Spleen (tissue), 11 donors: ENCODE measurements around the gene SLC46A1. TPM values are rescaled to one million over a fixed set of nuclear protein-coding genes. Genes with fewer than 3 reads are reported as not detected.
"Not testable (repeated sequence)": the region's sequence is repeated elsewhere in the genome, so short reads cannot be mapped to it uniquely, and the experiment has no call there.

Experiments used
- DNase-seq: peaks from one replicate; pipeline ENCODE4 v3.0.0-alpha.2; 2020
- H3K27ac ChIP-seq, 8 donors: fragments of 200-600 bp; sonication (generic) in 7 of 8; 1 replicate in 4 of 8; 2 replicates in 4 of 8; pipeline versions ENCODE4 v1.5.0 to v1.8.0; 2016 to 2021; ENCODE audit warnings: inconsistent platforms in 4 of 8, mild to moderate bottlenecking in 4 of 8, moderate library complexity in 1 of 8
- H3K27me3 ChIP-seq, 7 donors: fragments of 200-600 bp; sonication (generic) in 6 of 7; replicated peaks in 1 of 7; 1 replicate in 4 of 7; 2 replicates in 3 of 7; pipeline versions ENCODE4 v1.5.0 to v1.8.0; 2016 to 2021; ENCODE audit warnings: inconsistent platforms in 3 of 7, mild to moderate bottlenecking in 1 of 7
- H3K36me3 ChIP-seq, 6 donors: fragments of 200-600 bp; sonication (generic) in 5 of 6; 1 replicate in 4 of 6; 2 replicates in 2 of 6; pipeline versions ENCODE4 v1.5.0 to v1.8.0; 2016 to 2021; ENCODE audit warnings: inconsistent platforms in 2 of 6
- H3K4me1 ChIP-seq, 6 donors: fragments of 200-600 bp; sonication (generic) in 5 of 6; 1 replicate in 3 of 6; 2 replicates in 3 of 6; pipeline versions ENCODE4 v1.5.0 to v1.8.0; 2016 to 2021; ENCODE audit warnings: inconsistent platforms in 3 of 6
- H3K4me3 ChIP-seq, 8 donors: fragments of 200-600 bp; sonication (generic) in 7 of 8; 1 replicate in 4 of 8; 2 replicates in 4 of 8; pipeline versions ENCODE4 v1.5.0 to v1.8.0; 2016 to 2021; ENCODE audit warnings: inconsistent platforms in 4 of 8, mild to moderate bottlenecking in 4 of 8, moderate library complexity in 2 of 8
- H3K9me3 ChIP-seq, 8 donors: fragments of 200-600 bp; sonication (generic) in 7 of 8; 1 replicate in 4 of 8; 2 replicates in 4 of 8; pipeline versions ENCODE4 v1.5.0 to v1.8.0; 2016 to 2021; ENCODE audit warnings: inconsistent platforms in 4 of 8
- POLR2A ChIP-seq, 3 donors: fragments of 450-650 bp; IDR thresholded peaks; one replicate each; pipeline ENCODE4 v1.5.1; 2017; ENCODE audit warnings: antibody characterized with exemption in 3 of 3, mild to moderate bottlenecking in 1 of 3
- POLR2AphosphoS5 ChIP-seq, 3 donors: sonication (generic); formaldehyde crosslinking; IDR thresholded peaks; one replicate each; pipeline ENCODE4 v1.5.1; 2017; ENCODE audit warnings: antibody characterized with exemption in 3 of 3
- WGBS, 5 donors: extraction: QIAGEN DNeasy Blood & Tissue Kit in 3 of 5; methylation state at CpG; one replicate each; pipeline versions ENCODE4 v1.1.5 to v1.1.7; 2013 to 2018; 5-methylcytosine and 5-hydroxymethylcytosine counted together
- intact Hi-C: fragments of 100-400 bp; cut with DNase I; formaldehyde crosslinking; loops from one replicate; pipeline ENCODE4 v1.15.0; 2023; ENCODE audit warnings: low total_unique reads
- polyA plus RNA-seq, 3 donors: library from polyadenylated mRNA; stranded (reverse); fragments of 200-250 nt; gene quantifications; one replicate each; pipeline ENCODE4 v1.2.1, GENCODE V29; 2013
- total RNA-seq, 7 donors: library from RNA; depleted of rRNA in 3 of 7; stranded (reverse); fragments of >200 nt in 3 of 7; fragmentation: NEBNext Ultra II Directional in 4 of 7; extraction: Animal tissue kit (Norgen Biotek cat#: 25700) in 4 of 7; gene quantifications; one replicate each; pipeline versions ENCODE4 v1.1.0 to v1.2.1, GENCODE V29; 2016 to 2021
- TF ChIP-seq, protein P1 (sequence below), 11 experiments: fragments of 200-600 bp in 7 of 11; fragments of 450-650 bp in 4 of 11; sonication (generic) in 4 of 11; IDR thresholded peaks in 8 of 11; conservative IDR thresholded peaks in 3 of 11; 1 replicate in 7 of 11; 2 replicates in 4 of 11; pipeline versions ENCODE4 v1.4.0 to v1.8.0; 2016 to 2021; ENCODE audit warnings: antibody characterized with exemption in 11 of 11, inconsistent platforms in 4 of 11, mild to moderate bottlenecking in 1 of 11
- donor health status: healthy with polysubstance abuse.
- donor health status: DM: no; HTN: no; CAD: no; lungs with moderate emphysema.
- donor health status: DM: no; HTN: no; CAD: no.
- donor health status: Bipolar disorder and iron deficiency.
- donor health status: healthy.
- donor health status: DM: no; HTN: no; CAD: no.
- donor health status: DM: yes; HTN: yes; CAD: no.

SLC46A1 gene
- total and polyA plus RNA-seq, 10 donors, result 2.1 to 28.9 (median 20.6) TPM

DNA sequence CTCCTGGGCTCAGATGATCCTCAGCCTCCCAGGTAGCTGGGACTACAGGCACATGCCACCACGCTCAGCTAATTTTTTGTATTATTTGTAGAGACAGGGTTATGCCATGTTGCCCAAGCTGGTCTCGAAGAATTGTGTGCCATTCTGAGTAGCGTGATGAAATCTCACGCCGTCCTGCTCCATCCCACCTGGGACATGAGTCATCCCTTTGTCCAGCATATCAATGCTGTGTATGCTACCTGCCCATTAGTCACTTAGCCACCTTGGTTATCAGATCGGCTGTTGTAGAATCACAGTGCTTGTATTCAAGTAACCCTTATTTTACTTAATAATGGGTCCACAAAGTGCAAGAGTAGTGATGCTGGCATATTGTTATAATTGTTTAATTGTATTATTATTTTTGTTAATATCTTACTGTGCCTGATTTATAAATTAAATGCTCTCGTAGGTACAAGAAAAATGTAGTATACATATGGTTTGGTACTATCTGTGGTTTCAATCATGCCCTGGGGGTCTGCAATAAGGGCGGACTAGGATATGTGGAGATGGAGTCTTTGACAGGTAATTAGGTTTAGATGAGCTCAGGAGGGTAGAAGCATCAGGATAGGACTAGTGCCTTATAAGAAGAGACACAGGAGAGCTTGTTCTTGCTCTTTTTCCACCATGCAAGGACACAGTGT lies 40.8 kb upstream of the SLC46A1 start:
- Histone ChIP-seq H3K27ac (no peak overlapping the region), H3K36me3 (no peaks in the 10 kb centered on the region), H3K27me3 (peaks cover 0 to 3% (median 0%) of the 10 kb centered on the region in 7 donors), H3K4me1 (no peaks in the 10 kb centered on the region), H3K9me3 (peaks cover 0 to 7% (median 5%) of the 10 kb centered on the region in 8 donors), H3K4me3 (no peak overlapping the region)
- no peak for DNase-seq
- intact Hi-C loops, result no loop called here
- TF ChIP-seq, protein P1, sequence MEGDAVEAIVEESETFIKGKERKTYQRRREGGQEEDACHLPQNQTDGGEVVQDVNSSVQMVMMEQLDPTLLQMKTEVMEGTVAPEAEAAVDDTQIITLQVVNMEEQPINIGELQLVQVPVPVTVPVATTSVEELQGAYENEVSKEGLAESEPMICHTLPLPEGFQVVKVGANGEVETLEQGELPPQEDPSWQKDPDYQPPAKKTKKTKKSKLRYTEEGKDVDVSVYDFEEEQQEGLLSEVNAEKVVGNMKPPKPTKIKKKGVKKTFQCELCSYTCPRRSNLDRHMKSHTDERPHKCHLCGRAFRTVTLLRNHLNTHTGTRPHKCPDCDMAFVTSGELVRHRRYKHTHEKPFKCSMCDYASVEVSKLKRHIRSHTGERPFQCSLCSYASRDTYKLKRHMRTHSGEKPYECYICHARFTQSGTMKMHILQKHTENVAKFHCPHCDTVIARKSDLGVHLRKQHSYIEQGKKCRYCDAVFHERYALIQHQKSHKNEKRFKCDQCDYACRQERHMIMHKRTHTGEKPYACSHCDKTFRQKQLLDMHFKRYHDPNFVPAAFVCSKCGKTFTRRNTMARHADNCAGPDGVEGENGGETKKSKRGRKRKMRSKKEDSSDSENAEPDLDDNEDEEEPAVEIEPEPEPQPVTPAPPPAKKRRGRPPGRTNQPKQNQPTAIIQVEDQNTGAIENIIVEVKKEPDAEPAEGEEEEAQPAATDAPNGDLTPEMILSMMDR (IDR thresholded peaks at IDR 0.05 in 8 of 11, conservative IDR thresholded peaks at IDR 0.05 in 3 of 11), result no peak
- TF ChIP-seq POLR2AphosphoS5 (IDR thresholded peaks at IDR 0.05) (no peak), POLR2A (IDR thresholded peaks at IDR 0.05) (no peak)
- 85 to 93% (median 91%) methylated on average over 8 of the region's 8 CpGs for WGBS, 5 donors

DNA sequence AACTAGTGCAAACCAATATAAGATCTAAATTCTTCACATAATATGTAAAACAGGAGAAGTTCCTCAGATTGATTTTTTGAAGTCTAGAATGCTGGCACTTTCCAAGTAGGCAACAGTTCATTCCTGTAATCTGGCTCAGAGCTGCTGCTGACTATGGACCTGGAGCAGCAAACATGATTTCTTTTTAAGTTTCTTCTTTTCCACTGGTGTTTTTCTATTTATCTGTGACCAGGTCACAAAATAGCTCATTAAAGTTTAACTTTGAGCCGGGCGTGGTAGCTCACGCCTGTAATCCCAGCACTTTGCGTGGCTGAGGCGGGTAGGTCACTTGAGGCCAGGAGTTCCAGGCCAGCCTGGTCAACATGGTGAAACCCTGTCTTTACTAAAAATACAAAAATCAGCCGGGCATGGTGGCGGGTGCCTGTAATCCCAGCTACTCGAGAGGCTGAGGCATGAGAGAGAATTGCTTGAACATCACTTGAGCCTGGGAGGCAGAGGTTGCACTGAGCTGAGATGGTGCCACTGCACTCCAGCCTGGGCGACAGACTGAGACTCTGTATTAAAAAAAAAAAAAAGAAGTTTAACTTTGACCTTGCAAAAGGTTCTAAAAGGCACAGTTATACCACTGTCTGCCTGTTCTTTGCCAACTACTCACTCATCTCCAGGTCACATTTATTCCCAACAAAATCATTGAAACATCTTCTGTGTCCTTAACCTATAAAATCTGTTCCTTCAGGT lies 38.1 kb upstream of the SLC46A1 start:
- 90 to 97% (median 93%) methylated on average over 9 of the region's 9 CpGs for WGBS, 5 donors
- Histone ChIP-seq H3K4me3 (no peak overlapping the region), H3K36me3 (no peaks in the 10 kb centered on the region), H3K27me3 (peaks cover 0 to 10% (median 0%) of the 10 kb centered on the region in 7 donors), H3K4me1 (no peaks in the 10 kb centered on the region), H3K9me3 (peaks cover 0 to 7% (median 5%) of the 10 kb centered on the region in 8 donors), H3K27ac (no peak overlapping the region)
- intact Hi-C loops, result no loop called here
- no peak for DNase-seq
- TF ChIP-seq, protein P1 (IDR thresholded peaks at IDR 0.05 in 8 of 11, conservative IDR thresholded peaks at IDR 0.05 in 3 of 11), result no peak
- TF ChIP-seq POLR2A (IDR thresholded peaks at IDR 0.05) (no peak), POLR2AphosphoS5 (IDR thresholded peaks at IDR 0.05) (no peak)

DNA sequence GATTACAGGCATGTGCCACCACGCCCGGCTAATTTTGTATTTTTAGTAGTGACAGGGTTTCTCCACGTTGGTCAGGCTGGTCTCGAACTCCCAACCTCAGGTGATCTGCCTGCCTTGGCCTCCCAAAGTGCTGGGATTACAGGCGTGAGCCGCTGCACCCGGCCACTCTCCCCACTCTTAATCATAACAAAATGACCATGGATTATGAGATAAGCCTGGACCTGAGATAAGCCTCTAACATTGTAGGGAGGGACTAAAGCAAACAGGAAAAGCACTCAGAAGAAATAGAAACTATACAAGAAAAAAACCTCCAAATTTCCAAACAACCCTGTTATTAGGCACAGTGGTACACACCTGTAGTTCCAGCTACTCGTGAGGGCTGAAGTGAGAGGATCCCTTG lies 28.3 kb upstream of the SLC46A1 start:
- H3K9me3 ChIP-seq, H3K4me3 ChIP-seq, H3K4me1 ChIP-seq, H3K27ac ChIP-seq, DNase-seq, intact Hi-C loops, H3K36me3 ChIP-seq, H3K27me3 ChIP-seq: not testable (repeated sequence)
- WGBS, 5 donors, result 68 to 82% (median 77%) methylated on average over 8 of the region's 8 CpGs

DNA sequence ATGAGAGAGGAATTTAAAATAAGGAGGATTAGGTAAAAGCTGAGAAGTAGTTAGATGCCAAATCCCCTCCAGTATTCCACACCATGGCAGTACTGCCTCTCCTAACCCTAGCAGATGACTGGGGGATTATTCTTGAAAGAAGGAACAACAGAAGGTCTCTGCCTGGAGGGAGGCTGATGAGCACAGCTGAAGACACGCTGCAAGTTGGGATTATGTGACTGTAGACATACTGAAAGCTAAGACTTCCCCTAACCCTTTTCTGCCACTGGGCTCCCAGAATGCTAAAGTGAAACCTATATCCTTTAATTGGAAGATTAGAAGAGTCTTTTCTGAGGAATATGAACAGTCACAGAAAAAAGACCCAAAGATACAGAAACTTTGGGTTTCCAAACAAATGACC lies 27.7 kb upstream of the SLC46A1 start:
- intact Hi-C loops, result no loop called here
- Histone ChIP-seq H3K36me3 (no peaks in the 10 kb centered on the region), H3K4me3 (no peak overlapping the region), H3K4me1 (no peaks in the 10 kb centered on the region), H3K9me3 (no peaks in the 10 kb centered on the region), H3K27me3 (peaks cover 0 to 7% (median 0%) of the 10 kb centered on the region in 7 donors), H3K27ac (no peak overlapping the region)
- 54 to 80% (median 64%) methylated on average over 1 of the region's 1 CpG for WGBS, 5 donors
- DNase-seq, result no peak
- TF ChIP-seq, protein P1 (IDR thresholded peaks at IDR 0.05 in 8 of 11, conservative IDR thresholded peaks at IDR 0.05 in 3 of 11), result no peak
- TF ChIP-seq POLR2AphosphoS5 (IDR thresholded peaks at IDR 0.05), result no peak
- no peak for TF ChIP-seq POLR2A (IDR thresholded peaks at IDR 0.05)

DNA sequence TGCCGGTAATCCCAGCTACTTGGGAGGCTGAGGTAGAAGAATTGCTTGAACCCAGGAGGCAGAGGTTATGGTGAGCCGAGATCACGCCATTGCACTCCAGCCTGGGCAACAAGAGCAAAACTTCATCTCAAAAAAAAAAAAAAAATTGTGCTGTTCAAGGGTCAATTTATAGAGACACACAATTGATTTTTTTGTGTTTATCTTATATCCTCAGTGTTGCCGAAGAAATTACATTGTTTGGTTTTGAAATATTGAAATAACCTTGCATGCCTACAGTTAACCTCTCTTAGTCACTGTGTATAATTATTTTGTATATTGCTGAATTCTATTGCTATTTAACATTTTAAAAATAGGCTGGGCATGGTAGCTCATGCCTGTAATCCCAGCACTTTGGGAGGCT lies 22.0 kb upstream of the SLC46A1 start:
- H3K36me3 ChIP-seq, DNase-seq: not testable (repeated sequence)
- 89 to 95% (median 94%) methylated on average over 4 of the region's 4 CpGs for WGBS, 5 donors

More for the DNA sequence above, 22.0 kb upstream of the SLC46A1 start:
- H3K4me3 ChIP-seq, intact Hi-C loops, H3K9me3 ChIP-seq, H3K27ac ChIP-seq, H3K4me1 ChIP-seq: not testable (repeated sequence)
- H3K27me3 ChIP-seq, result peaks cover 0 to 22% (median 0%) of the 10 kb centered on the region in 7 donors
